HepG2 (cell line): Measurements from ENCODE around the gene PRM3. TPM values are rescaled to one million over a fixed set of nuclear protein-coding genes. Genes with fewer than 3 reads are reported as not detected.

ENCODE experiments used
- ATAC-seq: fragments of 200-7000 bp; cut with Tn5 transposase; 3 replicates; pipeline ENCODE4 v1.9.1; 2020; ENCODE audit warnings: mild to moderate bottlenecking, moderate library complexity
- BruUV-seq: library from RNA; stranded (reverse); fragments of 400-500 nt; replicated peaks from 2 replicates; lab custom pipeline; 2021; lab: Mats Ljungman, UMichigan
- CTCF ChIA-PET: fragments of 300-600 bp; formaldehyde crosslinking; extraction: SDS; loops from one replicate; lab custom pipeline; 2021; ENCODE audit warnings: low total read pairs, inconsistent platforms, low intra/inter-chr PET ratio; lab: Yijun Ruan, JAX
- POLR2A ChIA-PET: fragments of 350-600 bp; sonication (Branson Sonifier 250); formaldehyde crosslinking; loops from one replicate; lab custom pipeline; 2020; ENCODE audit warnings: antibody characterized with exemption, inconsistent platforms; lab: Yijun Ruan, JAX
- DNase-seq: peaks from one replicate; pipeline ENCODE4 v3.0.0-alpha.2; 2015; ENCODE audit warnings: low spot score
- FAIRE-seq: peaks from 3 replicates; lab custom pipeline; 2011; peaks lifted over from hg19 to GRCh38; lab: Jason Lieb, UNC
- H2AFZ ChIP-seq: one replicate; pipeline ENCODE4 v1.6.1; 2011; ENCODE audit warnings: low read length, inconsistent platforms
- H3K27ac ChIP-seq: fragments of 300-600 bp; 3 replicates; pipeline ENCODE4 v1.8.0; 2011; ENCODE audit warnings: mixed run types, mild to moderate bottlenecking, mixed read lengths, low read length, inconsistent platforms; ENCODE audit not compliant: insufficient read depth; ENCODE audit errors: extremely low read length
- H3K27me3 ChIP-seq, 2 experiments: fragments of 200-600 bp in 1 of 2; 2 replicates in 1 of 2; 3 replicates in 1 of 2; pipeline versions ENCODE4 v1.6.0 to v1.8.0; 2011; ENCODE audit warnings: low read length in 2 of 2, mild to moderate bottlenecking in 2 of 2, moderate library complexity in 2 of 2, inconsistent platforms in 1 of 2; ENCODE audit not compliant: insufficient read depth in 2 of 2, control insufficient read depth in 1 of 2
- H3K36me3 ChIP-seq, 2 experiments: fragments of 200-600 bp in 1 of 2; replicated peaks in 1 of 2; 2 replicates in 1 of 2; 3 replicates in 1 of 2; pipeline versions ENCODE4 v1.5.1 to v1.8.0; 2011; ENCODE audit warnings: low read length in 2 of 2, inconsistent platforms in 1 of 2; ENCODE audit not compliant: insufficient read depth in 2 of 2, control insufficient read depth in 1 of 2
- H3K4me1 ChIP-seq: 2 replicates; pipeline ENCODE4 v1.5.1; 2012; ENCODE audit warnings: low read length, inconsistent platforms; ENCODE audit not compliant: insufficient read depth
- H3K4me2 ChIP-seq: 2 replicates; pipeline ENCODE4 v1.6.0; 2011; ENCODE audit warnings: low read depth, low read length, inconsistent platforms
- H3K4me3 ChIP-seq, 3 experiments: fragments of 200-600 bp in 1 of 3; sonication (generic), shearing (Covaris generic) in 1 of 3; replicated peaks in 1 of 3; 2 replicates each; pipeline ENCODE4 v1.5.1; 2011 to 2016; ENCODE audit warnings: low read length in 3 of 3, inconsistent platforms in 2 of 3, low read depth in 2 of 3, mild to moderate bottlenecking in 2 of 3, control low read depth in 1 of 3, mixed read lengths in 1 of 3; ENCODE audit not compliant: insufficient read depth in 1 of 3
- H3K79me2 ChIP-seq: one replicate; pipeline ENCODE4 v1.6.1; 2011; ENCODE audit warnings: low read length, inconsistent platforms; ENCODE audit not compliant: insufficient read depth
- H3K9ac ChIP-seq: 2 replicates; pipeline ENCODE4 v1.6.0; 2011; ENCODE audit warnings: mild to moderate bottlenecking, low read depth, low read length, inconsistent platforms; ENCODE audit not compliant: insufficient read depth
- H3K9me3 ChIP-seq: 2 replicates; pipeline ENCODE4 v1.5.1; 2012; ENCODE audit warnings: mild to moderate bottlenecking, low read length
- H4K20me1 ChIP-seq: 2 replicates; pipeline ENCODE4 v1.6.0; 2011; ENCODE audit warnings: inconsistent platforms, mild to moderate bottlenecking, low read length, moderate library complexity; ENCODE audit not compliant: insufficient read depth
- ZNF232 ChIP-seq: sonication (generic); formaldehyde crosslinking; IDR thresholded peaks from 2 replicates; pipeline ENCODE4 v1.4.0; 2020; ENCODE audit warnings: missing genetic modification reagents, borderline replicate concordance
- ZNF234 ChIP-seq: sonication (generic); formaldehyde crosslinking; conservative IDR thresholded peaks from 2 replicates; pipeline ENCODE4 v1.5.1; 2020; ENCODE audit warnings: mild to moderate bottlenecking, missing genetic modification reagents
- WGBS: methylation state at CpG from one replicate; pipeline ENCODE4 v1.1.6; 2017; ENCODE audit warnings: low lambda C conversion rate; 5-methylcytosine and 5-hydroxymethylcytosine counted together
- in situ Hi-C: cut with HindIII; loops from 2 replicates; pipeline ENCODE4 v1.10.0; 2017; ENCODE audit warnings: low pct_unique_long_range_greater_than_20kb; ENCODE audit not compliant: extremely low pct_ligation_motif_present
- intact Hi-C: fragments of 100-400 bp; cut with micrococcal nuclease; formaldehyde crosslinking; loops from one replicate; pipeline ENCODE4 v1.10.0; 2022; ENCODE audit not compliant: unreplicated experiment
- polyA plus RNA-seq, 8 experiments: library from polyadenylated mRNA; depleted of rRNA in 3 of 8; stranded (reverse) in 7 of 8; unstranded in 1 of 8; fragments of >200 nt; fragmentation: Illumina TruSeq in 4 of 8; extraction: Trizol in 4 of 8; gene quantifications; 2 replicates each; pipeline versions ENCODE4 v1.2.1 to v1.2.3, GENCODE V29; 2011 to 2016; ENCODE audit warnings: low read depth in 4 of 8, missing spikeins in 1 of 8, mixed read lengths in 1 of 8; ENCODE audit not compliant: insufficient read depth in 1 of 8
- total RNA-seq, 5 experiments: library from RNA; depleted of rRNA; stranded (reverse); fragments of >200 nt; fragmentation: Illumina TruSeq; extraction: Trizol; gene quantifications; 2 replicates each; pipeline ENCODE4 v1.2.3, GENCODE V29; 2016; ENCODE audit warnings: low read depth in 1 of 5
- TF ChIP-seq, protein P1 (sequence below): sonication (generic); formaldehyde crosslinking; IDR thresholded peaks from 2 replicates; pipeline ENCODE4 v1.8.1; 2023; ENCODE audit warnings: mild to moderate bottlenecking, missing genetic modification reagents, borderline replicate concordance
- TF ChIP-seq, protein P2 (sequence below): sonication (generic); formaldehyde crosslinking; conservative IDR thresholded peaks from 2 replicates; pipeline ENCODE4 v1.8.1; 2023; ENCODE audit warnings: missing genetic modification reagents

PRM3 gene
- total and polyA plus RNA-seq, 2 of the 13 experiments (the other 11 are each of a cell fraction or from before 2014, with no cell fraction given), result not detected

GRCh38 chr16:11295672-11296071 is 22.2 kb upstream of the PRM3 start:
- BruUV-seq, result no TSS peak
- TF ChIP-seq, protein P1, sequence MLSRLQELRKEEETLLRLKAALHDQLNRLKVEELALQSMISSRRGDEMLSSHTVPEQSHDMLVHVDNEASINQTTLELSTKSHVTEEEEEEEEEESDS (CRISPR knock-in tag), result 0 out of 2 replicates have a peak, but pooled peaks have one; percentile 25
- no peak for TF ChIP-seq ZNF234 (CRISPR knock-in tag)
- TF ChIP-seq, protein P2, sequence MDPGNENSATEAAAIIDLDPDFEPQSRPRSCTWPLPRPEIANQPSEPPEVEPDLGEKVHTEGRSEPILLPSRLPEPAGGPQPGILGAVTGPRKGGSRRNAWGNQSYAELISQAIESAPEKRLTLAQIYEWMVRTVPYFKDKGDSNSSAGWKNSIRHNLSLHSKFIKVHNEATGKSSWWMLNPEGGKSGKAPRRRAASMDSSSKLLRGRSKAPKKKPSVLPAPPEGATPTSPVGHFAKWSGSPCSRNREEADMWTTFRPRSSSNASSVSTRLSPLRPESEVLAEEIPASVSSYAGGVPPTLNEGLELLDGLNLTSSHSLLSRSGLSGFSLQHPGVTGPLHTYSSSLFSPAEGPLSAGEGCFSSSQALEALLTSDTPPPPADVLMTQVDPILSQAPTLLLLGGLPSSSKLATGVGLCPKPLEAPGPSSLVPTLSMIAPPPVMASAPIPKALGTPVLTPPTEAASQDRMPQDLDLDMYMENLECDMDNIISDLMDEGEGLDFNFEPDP (CRISPR knock-in tag), result peak; percentile 95; the same call in 1 of the 2 replicates
- 0 out of 2 replicates have a peak, but pooled peaks have one; percentile 18 for TF ChIP-seq ZNF232 (CRISPR knock-in tag)
- ATAC-seq (no peak), FAIRE-seq (no peak), DNase-seq (no peak)
- H3K9me3 ChIP-seq, result no peaks in the 10 kb centered on the region
- H3K27me3 ChIP-seq, result no peaks in the 10 kb centered on the region
- no peaks in the 10 kb centered on the region for H3K79me2 ChIP-seq
- in situ Hi-C loops, result no loop called here
- H3K4me2 ChIP-seq, result peak overlapping the region; percentile 80; the same call in 1 of the 2 replicates
- POLR2A ChIA-PET, result interaction anchor here (3.4 to 6.2 kb wide), 3 partner anchors 16 to 75 kb away, joined by 37 to 167 read pairs (median 76); partner anchors contain the start of genes PRM1 and SOCS1
- intact Hi-C loops, result loop anchor here (2.0 to 5.0 kb wide), 4 partner anchors 15 to 188 kb away; partner anchors contain the start of genes PRM1 and SOCS1
- no peak overlapping the region for H2AFZ ChIP-seq
- 0 out of 6 replicates have a peak overlapping the region, but pooled peaks of 1 of the 3 experiments have one; percentile 67 for H3K4me3 ChIP-seq
- H3K27ac ChIP-seq, result peak overlapping the region; percentile 68
- H3K4me1 ChIP-seq, result peaks cover 100% of the 10 kb centered on the region
- CTCF ChIA-PET, result no interaction called here
- WGBS, result 85% methylated on average over 4 of the region's 4 CpGs
- no peak overlapping the region for H3K9ac ChIP-seq
- H4K20me1 ChIP-seq, result no peaks in the 10 kb centered on the region
- no peaks in the 10 kb centered on the region for H3K36me3 ChIP-seq
